ENCODE results near the gene USP48. TPM values are rescaled to one million over a fixed set of nuclear protein-coding genes. Genes with fewer than 3 reads are reported as not detected.

USP48 gene
- polyA plus RNA-seq, 2 of the 4 experiments (the other 2 are of a cell fraction), result 22.8 to 27.4 TPM

- TF ChIP-seq ZC3H11A (IDR thresholded peaks at IDR 0.05) (no peak), POLR2AphosphoS2 (conservative IDR thresholded peaks at IDR 0.05; ENCODE audit: low read length) (no peak), RFX5 (IDR thresholded peaks at IDR 0.05) (no peak), CBX8 (IDR thresholded peaks at IDR 0.05) (no peak), SREBF2 (IDR thresholded peaks at IDR 0.05) (no peak), MAFK (IDR thresholded peaks at IDR 0.05; ENCODE audit: partially characterized antibody) (no peak), TP53 (CRISPR knock-in tag; IDR thresholded peaks at IDR 0.05) (no peak), CEBPB (IDR thresholded peaks at IDR 0.05) (no peak), POLR2A (IDR thresholded peaks at IDR 0.05; ENCODE audit: low read length) (no peak), ZNF302 (CRISPR knock-in tag; IDR thresholded peaks at IDR 0.05) (no peak)
- TF ChIP-seq, protein P1, sequence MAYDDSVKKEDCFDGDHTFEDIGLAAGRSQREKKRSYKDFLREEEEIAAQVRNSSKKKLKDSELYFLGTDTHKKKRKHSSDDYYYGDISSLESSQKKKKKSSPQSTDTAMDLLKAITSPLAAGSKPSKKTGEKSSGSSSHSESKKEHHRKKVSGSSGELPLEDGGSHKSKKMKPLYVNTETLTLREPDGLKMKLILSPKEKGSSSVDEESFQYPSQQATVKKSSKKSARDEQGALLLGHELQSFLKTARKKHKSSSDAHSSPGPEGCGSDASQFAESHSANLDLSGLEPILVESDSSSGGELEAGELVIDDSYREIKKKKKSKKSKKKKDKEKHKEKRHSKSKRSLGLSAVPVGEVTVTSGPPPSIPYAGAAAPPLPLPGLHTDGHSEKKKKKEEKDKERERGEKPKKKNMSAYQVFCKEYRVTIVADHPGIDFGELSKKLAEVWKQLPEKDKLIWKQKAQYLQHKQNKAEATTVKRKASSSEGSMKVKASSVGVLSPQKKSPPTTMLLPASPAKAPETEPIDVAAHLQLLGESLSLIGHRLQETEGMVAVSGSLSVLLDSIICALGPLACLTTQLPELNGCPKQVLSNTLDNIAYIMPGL (CRISPR knock-in tag; IDR thresholded peaks at IDR 0.05; ENCODE audit: borderline replicate concordance), result no peak
- TF ChIP-seq, protein P2, sequence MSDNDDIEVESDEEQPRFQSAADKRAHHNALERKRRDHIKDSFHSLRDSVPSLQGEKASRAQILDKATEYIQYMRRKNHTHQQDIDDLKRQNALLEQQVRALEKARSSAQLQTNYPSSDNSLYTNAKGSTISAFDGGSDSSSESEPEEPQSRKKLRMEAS (IDR thresholded peaks at IDR 0.05), result no peak
Observed at GRCh38 chr1:21724570-21724969, 58.4 kb downstream of the USP48 start (continued).

- Histone ChIP-seq H3K9me3 (no peaks in the 10 kb centered on the region), H3K4me3 (no peak overlapping the region), H3K4me2 (no peak overlapping the region), H3K4me1 (peaks cover 6% of the 10 kb centered on the region; the same call in 1 of the 3 replicates), H3K27ac (no peak overlapping the region)
- WGBS (ENCODE audit: missing lambda C conversion rate), result 71% methylated on average over 4 of the region's 4 CpGs
- TF ChIP-seq HDAC2 (IDR thresholded peaks at IDR 0.05), result no peak
- TF ChIP-seq, protein P2 (IDR thresholded peaks at IDR 0.05), result no peak
- peak; percentile 35 for TF ChIP-seq MAFK (IDR thresholded peaks at IDR 0.05; ENCODE audit: partially characterized antibody)
- TF ChIP-seq RCOR1 (IDR thresholded peaks at IDR 0.05; ENCODE audit: low read depth, low read length), result no peak
- no peak for TF ChIP-seq CHD4 (IDR thresholded peaks at IDR 0.05; ENCODE audit: borderline replicate concordance)
- DNase-seq (ENCODE audit: low read depth in 1 of 2, low spot score in 1 of 2) (no peak), FAIRE-seq (no peak), ATAC-seq (no peak)
- POLR2A ChIA-PET, result no interaction called here
- CTCF ChIA-PET, result interaction anchor here (1.1 kb wide), 1 partner anchor 10 kb away, joined by 3 read pairs; no protein-coding TSS in a partner anchor
Observed at GRCh38 chr1:21724098-21724497, 58.9 kb downstream of the USP48 start.

GRCh38 chr1:21721295-21721985 is 61.5 kb downstream of the USP48 start:
- Histone ChIP-seq H3K9me3 (no peaks in the 10 kb centered on the region), H3K27ac (peak overlapping the region in 1 of 2 experiments; percentile 1; a peak in 1 of 6 replicates), H3K4me2 (no peak overlapping the region), H3K4me1 (peaks cover 6% of the 10 kb centered on the region; the same call in 1 of the 3 replicates), H3K4me3 (no peak overlapping the region)
- ATAC-seq (no peak), FAIRE-seq (no peak), DNase-seq (ENCODE audit: low read depth in 1 of 2, low spot score in 1 of 2) (no peak)
- no peak for TF ChIP-seq PHF8 (IDR thresholded peaks at IDR 0.05; ENCODE audit: borderline replicate concordance, low read depth)
- TF ChIP-seq NFE2L2 (conservative IDR thresholded peaks at IDR 0.05; ENCODE audit: low read length), result no peak
- TF ChIP-seq MAFK (IDR thresholded peaks at IDR 0.05; ENCODE audit: partially characterized antibody), result peak; percentile 86
- CTCF ChIA-PET, result no interaction called here
- WGBS (ENCODE audit: missing lambda C conversion rate), result 82% methylated on average over 7 of the region's 7 CpGs
- POLR2A ChIA-PET, result no interaction called here

- Histone ChIP-seq H3K4me2 (no peak overlapping the region), H3K4me3 (no peak overlapping the region), H3K4me1 (no peaks in the 10 kb centered on the region; the same call in 2 of the 3 replicates), H3K27ac (no peak overlapping the region), H3K9me3 (no peaks in the 10 kb centered on the region)
- CTCF ChIA-PET, result no interaction called here
- ATAC-seq, result no peak
- WGBS (ENCODE audit: missing lambda C conversion rate), result 93% methylated on average over 2 of the region's 2 CpGs
- no peak for TF ChIP-seq EP300 (IDR thresholded peaks at IDR 0.05)
- TF ChIP-seq, protein P1 (CRISPR knock-in tag; IDR thresholded peaks at IDR 0.05; ENCODE audit: borderline replicate concordance), result no peak
- TF ChIP-seq RCOR1 (IDR thresholded peaks at IDR 0.05; ENCODE audit: low read depth, low read length), result no peak
- TF ChIP-seq TP53 (CRISPR knock-in tag; IDR thresholded peaks at IDR 0.05), result no peak
- TF ChIP-seq, protein P3, sequence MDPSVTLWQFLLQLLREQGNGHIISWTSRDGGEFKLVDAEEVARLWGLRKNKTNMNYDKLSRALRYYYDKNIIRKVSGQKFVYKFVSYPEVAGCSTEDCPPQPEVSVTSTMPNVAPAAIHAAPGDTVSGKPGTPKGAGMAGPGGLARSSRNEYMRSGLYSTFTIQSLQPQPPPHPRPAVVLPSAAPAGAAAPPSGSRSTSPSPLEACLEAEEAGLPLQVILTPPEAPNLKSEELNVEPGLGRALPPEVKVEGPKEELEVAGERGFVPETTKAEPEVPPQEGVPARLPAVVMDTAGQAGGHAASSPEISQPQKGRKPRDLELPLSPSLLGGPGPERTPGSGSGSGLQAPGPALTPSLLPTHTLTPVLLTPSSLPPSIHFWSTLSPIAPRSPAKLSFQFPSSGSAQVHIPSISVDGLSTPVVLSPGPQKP (IDR thresholded peaks at IDR 0.05; ENCODE audit: low read depth, low read length), result no peak
- no peak for TF ChIP-seq NR3C1 (IDR thresholded peaks at IDR 0.05)
- TF ChIP-seq NFE2L2 (conservative IDR thresholded peaks at IDR 0.05; ENCODE audit: low read length), result no peak
- TF ChIP-seq RAD21 (conservative IDR thresholded peaks at IDR 0.05 in 1 of 2, IDR thresholded peaks at IDR 0.05 in 1 of 2), result no peak
- TF ChIP-seq KDM5A (IDR thresholded peaks at IDR 0.05), result no peak
- TF ChIP-seq MAFK (IDR thresholded peaks at IDR 0.05; ENCODE audit: partially characterized antibody), result no peak
- no peak for TF ChIP-seq ZFP36 (IDR thresholded peaks at IDR 0.05; ENCODE audit: borderline replicate concordance, partially characterized antibody)
- TF ChIP-seq CHD4 (IDR thresholded peaks at IDR 0.05; ENCODE audit: borderline replicate concordance), result no peak
- no peak for FAIRE-seq
- POLR2A ChIA-PET, result no interaction called here
- DNase-seq (ENCODE audit: low read depth in 1 of 2, low spot score in 1 of 2), result no peak
Observed at GRCh38 chr1:21716169-21716568, 66.8 kb downstream of the USP48 start.
